ENCODE data around the gene CFAP65.

The CFAP65 gene

DNA sequence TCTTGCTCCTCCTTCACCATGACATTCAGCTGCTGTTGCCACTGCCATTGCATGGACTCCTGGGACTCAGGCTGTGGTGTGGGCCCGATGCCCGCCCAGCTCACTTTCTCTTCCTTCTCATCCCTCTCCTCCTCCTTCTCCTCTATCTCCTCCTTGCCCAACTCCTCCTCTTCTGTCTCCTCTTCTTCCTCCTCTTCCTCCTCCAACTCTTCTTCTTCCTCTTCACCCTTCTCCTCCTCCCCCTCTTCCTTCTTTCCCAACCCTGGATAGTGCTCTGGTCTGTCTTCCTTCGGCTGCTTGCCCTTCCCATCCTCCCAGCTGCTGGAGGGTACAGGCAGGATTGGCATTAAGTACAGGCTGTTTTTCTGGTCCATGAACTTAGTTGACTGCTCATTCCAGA lies 37.3 kb downstream of the CFAP65 start:
- no peak for FAIRE-seq

DNA sequence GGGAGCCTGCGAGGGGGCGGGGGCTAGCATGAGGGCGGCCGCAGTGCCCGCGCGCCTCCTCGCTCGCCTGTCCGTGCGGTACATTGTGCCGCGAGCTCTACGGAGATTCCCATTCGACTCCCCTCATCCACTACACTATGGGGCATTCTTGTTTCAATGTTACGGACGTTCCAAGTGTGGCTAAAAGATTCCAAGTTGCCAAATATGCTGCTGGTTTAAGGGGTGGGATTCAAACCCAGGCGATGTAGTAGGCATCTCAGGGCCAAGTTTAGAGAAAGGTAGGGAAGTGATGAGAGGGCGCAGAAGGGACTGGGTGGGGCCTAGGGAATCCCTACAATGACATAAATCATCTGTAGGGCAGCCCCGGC lies 38.1 kb downstream of the CFAP65 start:
- no peak for FAIRE-seq

DNA sequence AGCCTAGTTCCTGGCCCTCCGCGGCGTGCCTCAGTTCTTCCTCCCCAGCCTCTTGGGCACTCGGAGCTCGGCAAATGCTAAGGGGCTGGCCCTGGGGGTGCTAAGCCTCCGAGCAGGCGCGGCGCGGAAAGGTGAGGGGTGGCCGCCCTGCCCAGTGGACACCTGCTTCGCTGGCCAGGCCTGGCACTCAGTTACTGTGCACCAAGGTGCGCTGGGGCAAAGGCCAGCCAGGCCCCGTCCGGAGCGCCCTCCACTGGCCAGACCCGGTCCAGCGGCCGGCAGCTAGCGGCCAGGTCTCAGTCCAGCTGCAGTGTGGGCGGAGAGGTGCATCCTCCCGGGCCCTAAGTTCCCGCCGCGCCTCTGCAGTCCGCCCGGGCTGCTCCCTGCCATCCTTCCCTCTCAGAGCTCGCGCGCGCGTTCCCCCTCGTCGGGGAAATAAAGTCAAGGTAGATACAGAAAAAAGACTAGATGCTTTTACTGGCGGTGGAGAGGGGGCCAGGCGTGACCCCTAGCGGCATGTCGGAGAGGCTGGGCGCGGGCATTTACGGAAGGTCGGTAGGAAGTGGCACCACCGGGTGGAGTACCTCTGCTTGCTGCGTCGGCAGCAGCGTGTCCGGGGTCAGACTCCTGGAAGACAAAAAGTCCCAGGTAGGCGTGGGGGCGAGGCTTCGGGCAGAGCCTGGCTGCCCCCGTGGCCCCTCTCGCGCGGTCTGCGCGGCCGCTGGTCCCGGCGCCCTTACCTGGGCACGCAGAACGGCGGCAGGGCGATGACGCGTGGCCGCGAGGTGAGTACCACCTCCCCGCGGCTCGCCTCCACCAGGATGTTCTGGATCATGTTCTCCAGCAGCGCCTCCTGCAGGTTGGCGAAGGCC lies 38.7 kb downstream of the CFAP65 start:
- no peak for FAIRE-seq

DNA sequence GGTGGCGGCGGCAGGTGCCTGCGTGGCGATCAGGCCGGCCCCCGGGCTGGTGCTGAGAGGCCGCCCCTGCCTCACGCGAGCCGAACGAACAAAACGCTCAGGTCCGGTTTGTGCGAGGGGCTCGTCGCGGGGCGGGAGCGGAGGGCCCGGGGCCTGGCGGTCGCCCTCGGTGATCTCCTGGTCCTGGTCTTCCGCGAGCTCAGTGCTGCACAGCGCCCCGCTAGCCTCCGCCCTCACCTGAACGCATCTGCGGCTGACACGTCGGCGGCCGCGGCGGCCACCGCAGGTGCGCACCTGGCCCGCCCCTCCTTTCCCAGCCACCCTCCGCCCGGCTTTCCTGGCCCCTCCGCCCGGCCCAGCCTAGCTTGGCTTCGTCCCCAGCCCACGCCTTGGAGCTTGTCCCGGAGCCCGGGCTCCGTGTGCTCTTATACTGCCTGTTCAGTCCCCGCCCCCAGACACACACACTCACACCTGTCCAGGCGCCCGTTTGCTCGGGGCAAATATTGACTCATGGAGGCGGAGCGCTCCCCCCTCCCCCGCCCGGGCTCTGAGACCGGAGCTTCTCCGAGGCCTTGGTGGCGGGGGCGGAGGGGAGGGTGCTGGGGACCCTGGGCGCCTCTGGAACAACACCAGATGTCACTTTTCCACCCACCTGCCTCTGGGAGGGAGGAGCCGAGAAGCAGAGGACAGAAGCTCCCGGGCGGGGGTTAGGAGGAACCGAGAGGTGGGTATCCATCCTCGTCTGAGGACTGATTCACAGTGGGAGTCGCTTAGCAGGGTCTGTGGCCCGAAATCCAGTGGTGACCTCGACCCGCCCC lies 39.5 kb downstream of the CFAP65 start:
- peak; percentile 17 for FAIRE-seq

DNA sequence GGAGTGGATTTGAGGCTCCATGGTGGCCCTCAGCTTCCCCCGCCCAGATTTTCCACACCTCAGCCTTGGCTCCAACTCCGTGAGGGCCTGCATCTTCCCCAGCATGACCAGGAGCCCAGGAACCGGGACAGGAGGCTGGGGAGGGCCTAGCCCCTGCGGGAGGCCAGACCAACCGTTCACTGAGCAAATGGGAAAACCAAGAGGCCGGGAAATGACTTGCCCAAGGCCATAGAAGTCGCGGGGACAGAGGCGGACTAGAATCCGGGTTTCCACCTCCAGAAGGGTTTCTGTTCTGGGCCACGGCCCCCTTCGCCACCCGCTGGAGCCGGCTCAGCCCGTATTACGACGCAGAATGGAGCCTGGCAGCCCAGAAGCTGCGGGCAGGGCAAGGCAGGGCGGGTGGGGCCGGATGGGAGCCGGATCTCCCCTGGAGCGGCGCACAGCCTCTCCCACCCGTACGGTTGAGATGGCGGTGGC lies 40.2 kb downstream of the CFAP65 start:
- no peak for FAIRE-seq

DNA sequence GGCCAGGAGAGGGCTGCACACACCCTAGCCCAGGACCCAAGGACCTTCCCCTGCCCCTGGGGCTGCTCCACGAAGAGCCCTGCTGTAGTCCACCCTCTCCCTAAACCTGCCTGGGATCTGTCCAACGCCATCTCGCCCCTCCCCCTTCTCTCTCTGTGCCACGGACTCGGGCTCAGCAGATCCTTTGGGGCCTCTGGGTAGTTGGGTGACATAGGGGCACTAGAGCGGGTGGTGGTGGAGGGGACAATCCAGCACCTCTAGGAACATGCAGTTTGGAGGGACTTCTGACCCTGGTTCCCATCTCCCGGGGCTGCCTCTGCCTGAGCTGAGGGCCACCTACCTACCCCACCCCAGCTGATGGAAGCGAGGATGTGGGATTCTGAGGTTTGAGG lies 40.8 kb downstream of the CFAP65 start:
- FAIRE-seq: no peak

DNA sequence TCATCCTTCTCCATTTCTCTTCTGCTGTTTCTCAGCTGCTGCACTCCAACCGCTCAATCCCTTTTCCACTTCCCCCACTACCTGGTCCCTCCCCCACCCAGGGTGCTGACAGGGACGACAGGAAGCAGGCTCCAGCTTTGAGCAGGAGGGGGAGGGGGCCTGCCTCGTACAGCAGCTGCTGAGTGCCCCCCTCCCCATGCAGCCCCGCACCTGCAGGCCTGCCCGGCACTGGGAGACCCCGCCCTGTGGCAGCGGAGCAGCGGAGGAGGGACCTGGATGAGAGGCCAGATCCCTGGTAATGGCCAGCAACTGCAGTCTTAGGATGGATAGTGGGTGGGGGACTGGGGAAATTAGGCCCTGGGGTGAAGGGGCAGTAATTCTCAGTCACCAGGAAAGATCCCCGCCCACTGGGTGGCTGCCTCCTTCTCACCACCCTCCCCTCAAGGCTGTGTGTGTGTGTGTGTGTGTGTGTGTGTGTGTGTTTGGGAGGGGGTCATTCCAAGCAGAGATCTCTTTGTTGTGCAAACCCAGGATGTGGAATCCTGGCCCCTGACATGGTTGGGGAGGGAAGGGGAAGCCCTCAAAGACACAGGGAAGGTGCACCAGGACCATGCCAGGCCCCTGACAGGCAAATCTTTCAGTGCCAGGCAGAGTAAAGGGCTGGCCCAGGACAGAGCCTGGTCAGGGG lies 41.3 kb downstream of the CFAP65 start:
- no peak for FAIRE-seq

DNA sequence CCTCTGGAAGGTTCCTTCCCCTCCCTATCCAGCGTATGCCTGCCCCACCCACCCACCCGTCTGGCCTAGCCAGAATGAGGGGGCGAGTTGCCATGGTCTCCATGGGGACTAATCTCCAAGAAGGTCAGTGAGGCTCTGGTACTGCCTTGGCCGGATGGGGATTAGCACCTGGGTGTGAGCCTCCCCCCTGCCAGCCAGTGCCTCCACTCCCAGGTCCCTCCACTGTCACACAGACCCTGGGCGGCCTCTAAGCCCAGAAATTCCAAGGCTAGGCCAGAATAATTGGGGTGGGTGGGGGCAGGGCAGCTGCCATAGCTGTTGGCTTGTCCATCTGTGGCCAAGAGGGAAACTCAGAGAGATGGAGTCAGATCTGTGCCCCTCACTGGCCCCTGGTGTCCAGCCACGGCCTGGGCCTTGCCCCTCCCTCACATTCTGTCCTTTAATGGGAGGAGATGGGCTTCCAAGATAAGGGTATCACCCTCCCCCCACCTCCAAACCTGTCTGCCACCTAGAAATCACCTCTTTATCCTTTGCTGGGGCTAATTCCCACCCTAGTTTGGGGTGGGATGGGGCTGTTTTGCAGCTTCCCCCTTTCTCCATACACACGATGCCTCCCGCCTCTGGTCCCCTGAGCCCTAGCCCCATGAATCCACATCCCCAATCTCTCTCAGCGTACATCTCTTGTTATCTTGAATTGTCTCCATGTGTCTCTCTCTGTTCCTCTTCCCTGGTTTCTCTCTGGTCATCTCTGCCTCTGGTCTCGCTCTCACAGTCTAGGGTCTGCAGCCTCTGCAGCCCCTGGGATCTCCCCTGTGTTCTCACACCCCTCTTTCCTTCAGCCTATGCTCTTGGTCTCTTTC lies 42.1 kb downstream of the CFAP65 start:
- no peak for FAIRE-seq

DNA sequence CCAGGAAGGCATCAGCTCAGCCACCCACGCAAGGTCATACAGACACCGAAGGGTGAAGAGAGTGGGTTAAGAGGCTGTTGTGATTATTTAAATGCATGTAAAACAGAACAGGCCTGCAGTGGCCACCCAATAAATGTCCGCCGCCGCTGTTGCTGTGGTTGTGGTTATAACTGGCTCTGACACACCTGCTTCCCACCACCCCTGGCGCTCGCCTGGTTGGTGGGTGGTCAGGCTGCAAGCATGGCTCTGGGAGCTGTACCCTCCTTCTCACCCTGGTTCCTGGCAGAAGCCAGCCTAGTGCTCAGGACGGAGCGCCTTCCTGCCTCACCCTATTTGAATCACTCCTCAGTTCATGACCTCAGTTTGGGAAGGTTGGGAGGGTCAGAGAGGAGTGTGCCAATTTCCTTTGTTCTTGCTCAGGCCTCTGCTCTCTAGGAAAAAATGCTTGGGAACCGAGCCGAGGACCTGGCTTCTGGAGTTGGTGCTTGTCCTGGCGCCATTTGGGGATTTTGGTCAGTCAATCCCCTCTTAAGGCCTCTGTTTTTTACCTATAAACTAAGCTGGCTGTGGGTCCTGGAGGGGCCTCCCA lies 42.8 kb downstream of the CFAP65 start:
- FAIRE-seq: no peak

DNA sequence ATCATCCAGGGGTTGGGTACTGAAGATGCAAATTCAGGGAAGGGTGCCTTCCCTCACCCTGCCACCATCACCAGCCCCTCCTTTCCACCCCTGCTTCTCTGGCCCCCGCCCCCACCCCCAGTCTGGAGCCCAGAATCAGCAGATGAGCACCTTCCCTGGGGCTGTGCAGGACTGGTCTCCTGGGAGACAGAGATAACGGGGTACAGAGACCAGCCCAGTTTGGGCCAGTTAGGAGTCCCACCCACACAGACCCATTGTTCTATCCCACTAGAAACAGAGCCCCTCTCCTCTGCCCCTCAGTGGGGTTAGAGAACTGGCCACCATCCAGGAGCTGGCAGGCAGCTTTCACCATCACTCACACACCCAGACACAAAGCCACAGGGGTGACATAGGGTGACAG lies 43.6 kb downstream of the CFAP65 start:
- no peak for FAIRE-seq

DNA sequence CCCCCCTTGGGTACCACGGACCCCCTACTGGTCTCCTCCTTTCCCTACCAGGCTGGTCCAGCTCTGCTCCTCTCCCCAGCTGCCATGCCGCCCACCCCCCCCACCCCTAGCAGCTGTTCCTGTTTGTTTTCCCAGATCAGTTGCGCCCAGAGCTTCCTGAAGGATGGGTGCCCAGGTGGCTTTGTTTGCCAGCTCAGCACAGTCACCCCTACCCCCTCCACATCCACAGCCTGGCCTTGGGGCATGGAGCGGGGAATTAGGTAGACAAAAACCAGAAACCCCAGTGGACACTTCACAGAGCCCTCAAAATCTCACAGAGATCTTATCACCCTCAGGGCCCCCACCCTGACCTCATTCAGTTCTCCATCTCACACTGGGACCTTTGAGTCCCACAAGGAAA lies 44.4 kb downstream of the CFAP65 start:
- no peak for FAIRE-seq

DNA sequence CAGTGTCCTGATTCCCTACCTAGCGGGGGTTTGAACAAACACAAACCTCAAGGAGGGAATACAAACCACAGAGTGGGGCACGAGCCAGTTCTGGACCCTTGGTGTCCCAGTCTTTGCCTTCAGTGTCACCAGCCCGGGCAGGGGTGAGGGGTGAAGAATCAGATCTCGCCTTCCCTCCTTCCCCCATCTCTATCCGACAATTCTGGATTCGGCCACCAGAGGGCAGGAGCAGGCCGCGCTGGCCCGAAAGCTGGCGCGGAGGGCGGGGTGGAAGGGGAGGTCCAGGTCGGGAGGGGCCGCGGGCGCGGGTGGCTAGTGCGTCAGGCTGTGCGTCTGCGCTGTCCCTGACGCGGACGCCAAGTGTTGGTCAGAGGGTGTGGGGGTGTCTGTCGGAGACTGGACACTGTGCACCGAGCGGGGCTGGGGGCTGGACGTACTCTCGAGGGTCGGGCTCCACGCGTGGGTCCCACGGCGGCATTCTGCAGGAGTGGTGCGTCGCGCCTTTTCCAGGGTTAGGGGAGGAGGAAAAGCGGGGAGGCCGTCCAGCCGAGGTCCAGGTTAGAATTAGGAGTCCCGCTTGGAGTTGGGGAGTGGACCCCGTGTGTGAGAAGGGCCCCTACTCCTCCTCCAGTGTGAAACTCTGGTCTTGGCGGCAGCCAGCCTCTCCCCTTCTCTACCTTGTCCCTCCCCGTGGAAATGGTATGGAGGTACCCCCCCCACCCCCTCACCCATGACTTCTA lies 45.2 kb downstream of the CFAP65 start:
- peak; percentile 33 for FAIRE-seq

DNA sequence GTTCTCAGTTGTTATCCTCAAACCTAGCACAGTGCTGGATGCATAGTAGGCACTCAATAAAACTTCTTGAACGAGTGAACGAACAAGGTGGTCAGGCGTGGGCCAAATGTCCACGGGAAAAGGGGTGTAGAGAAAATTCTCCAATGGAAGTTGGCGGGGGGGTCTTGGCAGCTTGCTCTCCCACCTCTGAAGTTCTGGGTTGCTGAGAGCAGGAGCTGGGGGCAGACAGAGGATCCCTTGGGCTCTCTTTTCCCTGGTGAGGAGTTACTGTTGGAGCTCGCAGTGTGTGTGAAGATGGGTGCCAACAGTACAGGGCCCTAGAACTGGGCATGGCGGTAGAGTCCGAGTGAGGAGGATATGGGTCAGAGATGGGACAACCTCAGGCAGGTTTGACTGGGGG lies 45.8 kb downstream of the CFAP65 start:
- FAIRE-seq: no peak

DNA sequence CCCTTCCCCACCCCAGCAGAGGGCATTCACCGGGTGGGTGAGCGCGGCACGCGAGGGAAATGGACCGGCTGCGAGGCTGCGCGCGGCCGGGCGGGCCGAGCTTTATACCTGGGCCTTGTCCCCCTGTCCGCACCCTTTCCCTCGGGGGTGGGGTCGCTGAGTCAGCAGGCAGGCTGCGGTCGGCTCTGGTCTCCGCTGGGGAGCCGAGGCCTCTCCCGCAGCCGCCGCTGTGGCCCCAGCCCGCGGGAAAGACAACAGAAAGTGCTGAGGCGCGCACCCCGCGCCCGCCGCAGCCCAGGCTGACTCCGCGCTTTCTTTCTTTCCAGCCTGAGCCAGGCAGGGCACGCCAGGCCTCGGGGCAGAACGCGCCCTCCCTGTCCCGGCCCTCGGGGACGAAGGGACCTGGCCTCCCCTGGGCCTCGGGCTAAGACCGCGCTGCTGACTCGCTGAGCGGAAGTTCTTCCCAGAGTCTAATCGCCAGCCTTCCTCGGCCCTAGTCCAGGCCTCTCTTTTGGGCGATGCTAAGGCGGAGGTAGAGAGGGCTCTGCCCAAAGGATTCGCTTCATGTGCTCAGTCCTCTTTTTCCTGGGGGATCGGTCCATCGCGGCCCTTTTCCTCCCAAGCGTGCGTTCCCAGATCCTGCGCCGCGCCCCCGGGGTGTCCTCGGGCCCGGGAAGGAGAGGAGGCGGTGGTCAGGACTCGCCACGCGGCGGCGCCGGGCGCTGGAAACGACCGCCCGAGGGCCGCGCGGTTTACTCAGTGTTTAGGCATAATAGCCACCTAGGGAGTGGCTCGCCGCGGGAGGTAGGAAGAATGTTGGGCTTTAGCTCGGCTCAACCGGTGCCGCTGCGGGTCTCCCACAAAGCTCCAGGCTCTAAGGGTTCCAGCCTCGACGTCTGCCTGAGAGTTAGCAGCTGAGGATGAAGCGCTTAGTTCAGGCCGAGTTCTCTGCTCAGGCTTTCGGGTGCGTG lies 47.7 kb downstream of the CFAP65 start, which contains the start of gene CRYBA2:
Gene CRYBA2, minus strand, starts transcription at position 78 of the 971 bp plus-strand sequence. CDS start 246 bp downstream, outside the sequence.
- no peak for FAIRE-seq

DNA sequence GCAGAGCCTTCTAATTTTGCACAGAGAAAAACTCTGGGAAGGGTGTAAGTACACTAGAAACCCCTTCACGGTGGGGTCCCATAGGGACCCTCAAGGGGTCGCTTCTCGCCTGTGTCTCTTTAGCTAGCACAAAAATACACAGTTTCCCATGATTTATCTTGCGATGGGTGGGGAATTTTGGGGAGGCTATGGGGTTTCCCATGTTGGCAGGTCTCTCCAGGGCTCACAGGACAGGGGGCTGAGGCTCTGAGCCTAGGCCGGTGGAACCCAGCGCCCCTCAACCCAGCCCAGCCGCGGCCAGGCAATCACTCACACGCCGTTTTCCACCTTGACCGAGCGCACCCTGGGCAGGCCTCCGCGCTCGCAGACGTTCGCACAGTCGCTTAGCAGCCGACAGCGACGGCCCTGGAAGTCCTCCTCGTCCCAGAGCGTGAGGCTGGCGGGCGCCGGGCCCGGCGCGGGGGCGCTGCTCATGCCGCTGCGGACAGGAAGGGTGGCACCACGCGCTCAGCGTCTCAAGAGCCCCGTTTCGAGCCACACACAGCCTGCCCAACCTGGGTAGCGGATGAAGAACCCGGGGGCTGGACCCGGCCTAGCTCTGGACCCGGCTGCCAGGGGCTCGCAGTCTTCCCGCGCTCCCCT lies 48.5 kb downstream of the CFAP65 start:
- FAIRE-seq: no peak

DNA sequence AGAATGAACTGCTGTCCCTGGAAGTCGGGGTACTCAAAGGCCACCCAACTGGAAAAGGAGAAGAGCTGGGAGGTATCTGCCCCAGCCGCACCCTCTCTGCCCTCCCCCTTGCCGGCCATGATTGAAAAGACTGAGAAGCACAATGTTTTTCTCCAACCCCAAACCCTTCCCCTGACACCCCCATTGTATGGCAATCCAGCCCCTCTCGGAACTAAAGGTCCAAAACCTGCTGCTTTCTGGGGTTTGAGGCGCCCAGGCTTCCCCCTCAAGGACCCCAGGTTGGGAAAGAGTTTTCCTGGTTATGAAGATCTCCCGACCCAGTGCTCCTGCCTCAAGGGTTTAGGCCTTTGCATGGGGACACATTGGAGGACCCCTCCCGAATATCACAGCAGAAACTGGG lies 49.1 kb downstream of the CFAP65 start:
- no peak for FAIRE-seq

DNA sequence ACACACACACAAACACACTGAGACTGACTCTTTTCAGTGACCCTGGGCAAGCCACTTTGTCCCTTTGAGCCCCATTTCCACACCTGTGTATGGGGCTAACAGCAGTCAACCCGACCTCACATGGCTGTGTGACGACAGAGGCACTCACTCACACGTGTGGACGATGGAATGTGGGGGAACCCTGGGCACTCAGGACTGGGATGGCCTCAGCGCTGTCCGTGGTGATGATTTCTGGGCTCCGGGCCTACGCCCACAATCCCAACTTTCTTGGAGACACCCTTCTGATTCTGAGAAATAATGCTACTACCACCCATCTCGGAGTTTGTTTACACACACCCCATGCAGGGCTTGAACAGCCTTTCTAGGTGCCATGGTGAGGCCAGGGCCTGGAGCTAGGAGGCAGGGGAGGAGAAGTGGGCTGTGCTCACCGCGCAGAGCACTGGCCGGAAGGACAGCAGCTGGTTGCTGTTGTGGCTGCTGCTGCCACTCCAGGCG lies 49.6 kb downstream of the CFAP65 start:
- no peak for FAIRE-seq

DNA sequence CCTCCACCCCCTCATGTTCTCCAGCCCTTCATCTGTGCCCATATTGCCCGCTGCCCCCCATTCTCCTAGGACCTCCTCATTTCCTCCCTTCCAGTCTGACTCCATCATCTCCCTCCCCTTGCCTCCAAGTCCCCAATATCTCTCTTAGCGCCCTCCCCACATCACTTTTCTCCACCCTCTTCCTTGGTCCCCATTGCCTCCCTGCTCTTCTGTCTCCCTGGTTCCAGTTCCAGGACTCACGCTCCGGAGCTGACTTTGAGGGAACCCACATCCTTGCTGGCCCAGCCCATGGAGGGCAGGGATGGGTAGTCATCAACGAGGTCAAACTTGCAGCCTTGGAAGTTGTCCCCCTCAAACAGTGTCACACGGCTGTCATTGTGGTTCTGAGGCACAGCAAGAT lies 50.7 kb downstream of the CFAP65 start:
- no peak for FAIRE-seq

DNA sequence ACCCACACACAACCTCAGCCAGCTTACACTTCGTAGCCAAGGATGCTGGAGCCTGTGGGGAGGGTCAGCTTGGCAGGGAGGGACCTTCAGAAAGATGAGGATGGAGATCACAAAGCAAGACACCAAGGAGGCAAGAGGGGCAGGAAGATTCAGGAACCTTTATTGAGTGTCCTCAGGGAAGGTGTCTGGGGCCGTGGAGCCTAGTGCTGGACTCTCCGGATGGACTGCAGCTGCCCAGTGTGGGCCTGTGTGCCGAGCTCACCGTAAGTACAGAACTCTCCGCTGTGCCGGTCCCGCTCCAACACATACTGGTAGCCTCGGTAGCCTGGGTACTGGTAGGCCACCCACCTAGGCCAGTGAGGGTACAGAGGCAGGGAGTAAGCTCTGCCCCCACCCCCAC lies 51.3 kb downstream of the CFAP65 start:
- no peak for FAIRE-seq
